GM06990 (cell line): ENCODE results near the gene ZFR2.

ENCODE experiments used
- DNase-seq: peaks from one replicate; pipeline ENCODE4 v3.0.0-alpha.2; 2011; ENCODE audit not compliant: insufficient read length; ENCODE audit errors: extremely low read depth
- H3K27me3 ChIP-seq: replicated peaks from 2 replicates; pipeline ENCODE4 v1.6.0; 2011; ENCODE audit warnings: low read length; ENCODE audit not compliant: control insufficient read depth, insufficient read depth
- H3K36me3 ChIP-seq: 2 replicates; pipeline ENCODE4 v1.5.1; 2011; ENCODE audit warnings: low read length; ENCODE audit not compliant: control insufficient read depth, insufficient read depth
- H3K4me3 ChIP-seq: replicated peaks from 2 replicates; pipeline ENCODE4 v1.5.1; 2011; ENCODE audit warnings: low read depth, mild to moderate bottlenecking, control low read depth, low read length
- CTCF ChIP-seq: IDR thresholded peaks from 2 replicates; pipeline ENCODE4 v1.5.1; 2011; ENCODE audit warnings: low read length, control low read depth, mild to moderate bottlenecking, inconsistent platforms; ENCODE audit not compliant: insufficient read depth, poor library complexity, severe bottlenecking

The ZFR2 gene

GRCh38 chr19:3765121-3765520 lies 103.7 kb downstream of the ZFR2 start:
- no peak for TF ChIP-seq CTCF
- H3K36me3 ChIP-seq: peaks cover 18% of the 10 kb centered on the region
- no peaks in the 10 kb centered on the region for H3K27me3 ChIP-seq
- DNase-seq: no peak
- H3K4me3 ChIP-seq: no peak overlapping the region

DNA sequence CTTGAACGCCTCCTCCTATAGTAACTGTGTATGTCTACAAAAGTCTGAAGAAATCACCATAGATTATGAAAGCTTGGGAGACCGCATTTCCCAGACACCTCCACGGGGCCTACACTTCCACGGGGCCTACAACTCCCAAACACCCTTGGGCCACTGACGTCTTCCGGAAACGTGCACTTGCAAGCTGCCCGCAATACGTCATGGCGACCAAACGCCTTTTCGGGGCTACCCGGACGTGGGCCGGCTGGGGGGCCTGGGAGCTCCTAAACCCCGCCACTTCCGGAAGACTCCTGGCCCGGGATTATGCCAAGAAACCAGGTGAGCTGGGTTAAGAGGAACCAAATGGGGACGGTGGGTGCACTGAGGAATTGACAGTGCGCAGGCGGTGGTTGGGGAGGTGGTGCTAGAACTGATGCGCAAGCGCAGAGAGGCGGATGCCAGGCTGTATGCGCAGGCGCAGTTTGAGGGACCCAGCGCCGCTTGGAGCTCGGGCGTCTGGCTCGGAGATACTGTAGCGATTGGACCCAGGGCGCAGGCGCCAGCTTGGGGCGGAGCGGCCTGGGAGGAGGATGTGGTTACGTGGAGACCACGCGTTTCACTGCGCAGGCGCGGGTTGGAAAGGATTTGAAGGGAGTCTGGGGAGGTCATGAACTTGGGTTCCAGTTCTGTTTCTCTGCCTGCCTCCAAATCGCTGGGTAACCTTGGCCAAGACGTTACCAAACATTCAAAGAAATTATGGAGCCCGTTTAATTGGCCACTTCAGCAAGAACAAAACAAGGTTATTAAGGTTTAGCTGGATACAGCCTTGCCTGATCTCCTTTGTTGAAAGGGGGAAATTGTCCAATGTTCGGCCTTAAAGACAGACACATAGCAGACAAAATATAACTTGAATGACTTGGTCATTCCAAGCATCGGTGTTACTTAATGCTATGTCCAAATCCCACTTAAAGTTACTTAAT lies 106.1 kb downstream of the ZFR2 start, which contains the start of gene MRPL54:
Gene MRPL54 (plus strand): TSS at position 182 of the 959 bp plus-strand sequence. CDS start 19 bp downstream, at position 201.
- peak; percentile 99 for DNase-seq
- peaks cover 22% of the 10 kb centered on the region for H3K36me3 ChIP-seq
- TF ChIP-seq CTCF: no peak
- no peaks in the 10 kb centered on the region for H3K27me3 ChIP-seq
- peak within 1 kb of the TSS; percentile 76 for H3K4me3 ChIP-seq

- H3K36me3 ChIP-seq: peaks cover 18% of the 10 kb centered on the region
- TF ChIP-seq CTCF: no peak
- H3K4me3 ChIP-seq: no peak overlapping the region
- DNase-seq: no peak
- H3K27me3 ChIP-seq: no peaks in the 10 kb centered on the region
These were observed 106.7 kb downstream of the ZFR2 start for GRCh38 chr19:3762130-3762473.

- Histone ChIP-seq H3K36me3 (peaks cover 14% of the 10 kb centered on the region), H3K4me3 (peak within 1 kb of the TSS; percentile 76), H3K27me3 (no peaks in the 10 kb centered on the region)
- peak; percentile 92 for DNase-seq
- peak; percentile 90 for TF ChIP-seq CTCF
These were observed 107.3 kb downstream of the ZFR2 start, which contains the start of gene APBA3 for GRCh38 chr19:3761382-3762129. Gene APBA3 (minus strand): TSS chr19:3761692. CDS start chr19:3760264, 1,428 bp downstream.

GRCh38 chr19:3760871-3761361 lies 107.9 kb downstream of the ZFR2 start:
- no peak for TF ChIP-seq CTCF
- peaks cover 12% of the 10 kb centered on the region for H3K36me3 ChIP-seq
- DNase-seq: no peak
- peak overlapping the region; percentile 76 for H3K4me3 ChIP-seq
- no peaks in the 10 kb centered on the region for H3K27me3 ChIP-seq
